SU-DHL-6 (cell line): ENCODE results near the gene LSM7.

Experiments used
- H2AFZ ChIP-seq: fragments of 200-600 bp; sonication (generic); 2 replicates; pipeline ENCODE4 v1.6.1; 2014; ENCODE audit warnings: low read depth, mild to moderate bottlenecking, moderate library complexity, mixed read lengths, antibody characterized with exemption, low read length; ENCODE audit not compliant: severe bottlenecking
- H3F3A ChIP-seq: fragments of 200-600 bp; shearing (Covaris generic); 2 replicates; pipeline ENCODE4 v1.6.0; 2016; ENCODE audit warnings: antibody characterized with exemption, mild to moderate bottlenecking; ENCODE audit not compliant: insufficient read depth
- H3K27ac ChIP-seq: fragments of 200-600 bp; sonication (generic); 2 replicates; pipeline ENCODE4 v1.5.1; 2016; ENCODE audit warnings: low read depth, mild to moderate bottlenecking, low read length, moderate library complexity, mixed read lengths
- H3K27me3 ChIP-seq: fragments of 200-600 bp; sonication (generic), shearing (Covaris generic); 2 replicates; pipeline ENCODE4 v1.6.0; 2014; ENCODE audit warnings: mild to moderate bottlenecking, low read length
- H3K36me3 ChIP-seq: fragments of 200-600 bp; sonication (generic); 2 replicates; pipeline ENCODE4 v1.6.1; 2014; ENCODE audit warnings: mild to moderate bottlenecking, low read length, mixed read lengths
- H3K4me2 ChIP-seq: fragments of 300-600, 200-600 bp; shearing (Covaris generic), sonication (generic); 2 replicates; pipeline ENCODE4 v1.6.0; 2014; ENCODE audit warnings: low read length, low read depth, mild to moderate bottlenecking; ENCODE audit not compliant: poor library complexity, severe bottlenecking
- H3K4me3 ChIP-seq: fragments of 200-600 bp; sonication (generic); 2 replicates; pipeline ENCODE4 v1.5.1; 2014; ENCODE audit warnings: antibody characterized with exemption, low read length, mild to moderate bottlenecking, mixed read lengths; ENCODE audit not compliant: insufficient read depth, poor library complexity, severe bottlenecking
- H3K79me2 ChIP-seq: fragments of 200-600 bp; sonication (generic); 2 replicates; pipeline ENCODE4 v1.6.1; 2014; ENCODE audit warnings: mild to moderate bottlenecking, low read length, moderate library complexity; ENCODE audit not compliant: insufficient read depth
- H3K9ac ChIP-seq: fragments of 200-600 bp; sonication (generic); 2 replicates; pipeline ENCODE4 v1.7.0; 2014; ENCODE audit warnings: mild to moderate bottlenecking, low read length
- H3K9me2 ChIP-seq: fragments of 200-600 bp; sonication (generic); replicated peaks from 2 replicates; pipeline ENCODE4 v1.6.1; 2014; ENCODE audit warnings: low read length; ENCODE audit not compliant: insufficient read depth
- H3K9me3 ChIP-seq: fragments of 200-600 bp; sonication (generic); 2 replicates; pipeline ENCODE4 v1.6.1; 2014; ENCODE audit warnings: low read length, mixed read lengths; ENCODE audit not compliant: insufficient read depth
- H4K20me1 ChIP-seq: fragments of 200-600 bp; sonication (generic); 2 replicates; pipeline ENCODE4 v1.6.1; 2014; ENCODE audit warnings: low read depth, mild to moderate bottlenecking, antibody characterized with exemption, low read length, moderate library complexity, mixed read lengths
- EZH2phosphoT487 ChIP-seq: fragments of 200-600 bp; sonication (generic), shearing (Covaris generic); conservative IDR thresholded peaks from 2 replicates; pipeline ENCODE4 v1.6.1; 2018; ENCODE audit warnings: mild to moderate bottlenecking, antibody characterized with exemption, low read length, moderate library complexity, mixed read lengths
- TF ChIP-seq, protein P1 (sequence below): fragments of 200-600 bp; sonication (generic); IDR thresholded peaks from one replicate; pipeline ENCODE4 v1.5.1; 2017; ENCODE audit warnings: antibody characterized with exemption, mild to moderate bottlenecking, low read length, moderate library complexity; ENCODE audit not compliant: insufficient read depth, poor library complexity, severe bottlenecking

Gene LSM7

DNA sequence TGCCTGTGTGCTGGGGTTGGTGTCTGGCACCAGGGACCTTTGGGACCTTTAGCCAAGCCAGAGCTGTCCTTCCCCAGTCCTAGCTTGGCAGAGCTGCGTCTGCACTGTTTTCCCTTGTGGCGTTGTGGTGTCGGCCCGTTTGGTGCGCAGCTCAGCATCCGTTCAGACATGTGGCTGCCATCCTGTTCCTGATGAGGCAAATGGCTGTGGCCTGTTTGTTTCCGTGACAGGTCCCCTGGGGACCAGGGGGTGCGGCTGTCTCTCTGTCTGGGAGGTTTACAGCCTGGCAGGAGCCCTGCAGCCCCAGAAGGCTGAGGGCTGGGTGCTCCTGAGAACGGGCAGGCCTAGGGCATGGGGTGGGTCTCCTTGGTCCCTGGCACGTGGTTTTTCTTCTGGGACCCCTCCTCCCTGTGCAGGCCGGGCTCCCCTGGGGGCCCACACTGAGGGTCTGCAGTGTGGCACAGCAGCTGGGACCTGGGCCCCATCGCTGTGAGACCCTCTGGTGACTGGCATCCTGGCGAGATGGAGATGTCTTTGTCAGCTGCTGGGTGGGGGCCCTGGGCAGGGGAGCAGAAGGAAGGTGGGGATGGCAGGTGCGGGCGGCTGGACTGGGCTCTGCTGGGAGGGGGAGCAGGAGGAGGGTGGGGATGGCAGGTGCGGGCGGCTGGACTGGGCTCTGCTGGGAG lies 4.1 kb upstream of the LSM7 start:
- H3K9me3 ChIP-seq: no peaks in the 10 kb centered on the region
- H3F3A ChIP-seq: peaks cover 6% of the 10 kb centered on the region; the same call in 1 of the 2 replicates
- H4K20me1 ChIP-seq: 0 out of 2 replicates have a peak, but pooled peaks cover 4% of the 10 kb centered on the region
- H3K79me2 ChIP-seq: peaks cover 15% of the 10 kb centered on the region
- peak overlapping the region; percentile 30; the same call in 1 of the 2 replicates for H3K9ac ChIP-seq
- H3K4me3 ChIP-seq: no peak overlapping the region
- TF ChIP-seq, protein P1, sequence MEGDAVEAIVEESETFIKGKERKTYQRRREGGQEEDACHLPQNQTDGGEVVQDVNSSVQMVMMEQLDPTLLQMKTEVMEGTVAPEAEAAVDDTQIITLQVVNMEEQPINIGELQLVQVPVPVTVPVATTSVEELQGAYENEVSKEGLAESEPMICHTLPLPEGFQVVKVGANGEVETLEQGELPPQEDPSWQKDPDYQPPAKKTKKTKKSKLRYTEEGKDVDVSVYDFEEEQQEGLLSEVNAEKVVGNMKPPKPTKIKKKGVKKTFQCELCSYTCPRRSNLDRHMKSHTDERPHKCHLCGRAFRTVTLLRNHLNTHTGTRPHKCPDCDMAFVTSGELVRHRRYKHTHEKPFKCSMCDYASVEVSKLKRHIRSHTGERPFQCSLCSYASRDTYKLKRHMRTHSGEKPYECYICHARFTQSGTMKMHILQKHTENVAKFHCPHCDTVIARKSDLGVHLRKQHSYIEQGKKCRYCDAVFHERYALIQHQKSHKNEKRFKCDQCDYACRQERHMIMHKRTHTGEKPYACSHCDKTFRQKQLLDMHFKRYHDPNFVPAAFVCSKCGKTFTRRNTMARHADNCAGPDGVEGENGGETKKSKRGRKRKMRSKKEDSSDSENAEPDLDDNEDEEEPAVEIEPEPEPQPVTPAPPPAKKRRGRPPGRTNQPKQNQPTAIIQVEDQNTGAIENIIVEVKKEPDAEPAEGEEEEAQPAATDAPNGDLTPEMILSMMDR: no peak
- no peak for TF ChIP-seq EZH2phosphoT487
- peak overlapping the region; percentile 44 for H3K4me2 ChIP-seq
- H3K9me2 ChIP-seq: no peaks in the 10 kb centered on the region
- peak overlapping the region; percentile 72 for H3K27ac ChIP-seq
- no peaks in the 10 kb centered on the region for H3K27me3 ChIP-seq
- H2AFZ ChIP-seq: no peak overlapping the region
- no peaks in the 10 kb centered on the region for H3K36me3 ChIP-seq

DNA sequence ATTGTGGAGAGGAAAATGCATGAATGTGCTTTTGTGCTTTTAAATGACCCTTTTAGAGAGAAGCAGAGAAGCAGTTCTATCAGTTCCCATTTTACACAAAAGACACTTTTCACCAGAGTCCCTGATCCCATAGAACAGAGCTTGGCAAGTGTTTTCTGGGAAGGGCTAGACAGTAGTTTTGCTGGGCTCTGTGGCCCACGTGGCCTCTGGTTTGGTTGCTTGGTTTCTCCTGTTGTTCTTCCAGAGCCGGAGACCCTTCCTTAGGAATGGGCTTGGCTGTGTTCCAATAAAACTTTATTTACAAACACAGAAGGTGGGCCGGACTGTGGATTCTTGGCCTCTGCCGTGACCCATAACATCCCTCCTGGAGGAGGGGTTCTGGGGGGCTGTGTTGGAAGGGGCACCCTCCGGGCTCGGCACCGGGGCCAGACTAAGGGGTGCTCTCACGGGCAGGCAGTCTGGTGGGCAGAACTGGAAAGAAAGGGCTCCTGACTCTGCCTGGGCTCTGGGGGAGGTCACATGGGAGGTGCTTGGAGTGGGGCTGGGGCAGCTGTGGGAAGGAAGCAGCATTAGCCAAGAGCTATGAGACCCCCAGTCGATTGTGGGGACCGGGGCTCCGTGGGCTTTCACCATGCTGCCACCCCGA lies 3.3 kb upstream of the LSM7 start:
- no peak overlapping the region for H3K4me3 ChIP-seq
- H4K20me1 ChIP-seq: 0 out of 2 replicates have a peak, but pooled peaks cover 4% of the 10 kb centered on the region
- peak overlapping the region; percentile 30; the same call in 1 of the 2 replicates for H3K9ac ChIP-seq
- H3K9me3 ChIP-seq: no peaks in the 10 kb centered on the region
- H3K4me2 ChIP-seq: peak overlapping the region; percentile 44
- H2AFZ ChIP-seq: no peak overlapping the region
- H3K79me2 ChIP-seq: peaks cover 23% of the 10 kb centered on the region
- no peaks in the 10 kb centered on the region for H3K36me3 ChIP-seq
- no peaks in the 10 kb centered on the region for H3K9me2 ChIP-seq
- H3F3A ChIP-seq: peaks cover 10% of the 10 kb centered on the region; the same call in 1 of the 2 replicates
- TF ChIP-seq, protein P1: no peak
- no peak for TF ChIP-seq EZH2phosphoT487
- H3K27me3 ChIP-seq: no peaks in the 10 kb centered on the region
- H3K27ac ChIP-seq: peak overlapping the region; percentile 72

DNA sequence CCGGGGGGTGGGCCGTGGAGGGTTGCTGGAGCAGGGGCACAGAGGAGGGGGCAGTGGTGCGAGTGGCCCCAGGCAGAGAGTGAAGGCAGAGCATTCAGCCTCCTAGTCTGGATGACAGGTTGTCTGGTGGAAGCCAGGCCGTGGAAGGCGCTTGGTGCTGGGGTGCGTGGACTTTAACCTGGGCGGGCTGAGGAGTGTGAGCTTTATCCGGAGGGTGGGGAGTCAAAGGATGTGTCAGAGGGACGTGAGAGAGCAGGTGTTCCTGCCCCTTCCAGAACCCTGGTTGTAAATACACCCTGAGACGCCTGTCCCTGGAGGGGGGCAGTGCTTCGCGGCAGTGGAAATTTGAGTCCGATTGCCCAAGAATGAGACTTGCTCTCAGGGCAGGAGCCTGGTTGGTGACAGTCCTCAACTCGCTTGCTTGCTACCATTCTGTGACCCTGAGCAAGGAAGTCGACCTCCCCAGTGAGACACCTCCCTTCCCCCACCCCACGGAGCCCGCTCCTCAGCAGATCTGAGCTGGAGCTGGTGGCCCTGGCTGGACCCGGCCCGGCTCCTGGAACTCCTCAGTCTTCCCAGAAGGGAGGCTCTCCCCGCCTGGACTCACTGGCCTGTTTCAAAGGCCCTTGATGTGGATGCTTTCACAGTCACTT lies 2.4 kb upstream of the LSM7 start:
- Histone ChIP-seq H3K9ac (no peak overlapping the region), H3K27ac (no peak overlapping the region), H3K9me3 (no peaks in the 10 kb centered on the region), H3K27me3 (no peaks in the 10 kb centered on the region), H3K9me2 (no peaks in the 10 kb centered on the region), H4K20me1 (0 out of 2 replicates have a peak, but pooled peaks cover 4% of the 10 kb centered on the region), H3K4me2 (no peak overlapping the region), H2AFZ (no peak overlapping the region), H3K79me2 (peaks cover 29% of the 10 kb centered on the region), H3F3A (peaks cover 10% of the 10 kb centered on the region; the same call in 1 of the 2 replicates), H3K36me3 (no peaks in the 10 kb centered on the region), H3K4me3 (no peak overlapping the region)
- TF ChIP-seq, protein P1: no peak
- TF ChIP-seq EZH2phosphoT487: no peak
